Skin of body (tissue), 2 donors: ENCODE measurements around the gene ABHD14A. TPM values are rescaled to one million over a fixed set of nuclear protein-coding genes. Genes with fewer than 3 reads are reported as not detected.
A peak's percentile ranks its signal among the peaks of the same experiment; 100 is the strongest.

Experiments used
- DNase-seq: peaks from one replicate; lab custom pipeline; 2025; lab: John Stamatoyannopoulos, UW
- total RNA-seq: library from RNA; depleted of rRNA; stranded (reverse); fragments of >200 nt; gene quantifications from one replicate; pipeline ENCODE4 v1.2.3, GENCODE V29; 2014

Gene ABHD14A
- total RNA-seq, 1 donor from 2014 or later = 6.6 TPM

DNA sequence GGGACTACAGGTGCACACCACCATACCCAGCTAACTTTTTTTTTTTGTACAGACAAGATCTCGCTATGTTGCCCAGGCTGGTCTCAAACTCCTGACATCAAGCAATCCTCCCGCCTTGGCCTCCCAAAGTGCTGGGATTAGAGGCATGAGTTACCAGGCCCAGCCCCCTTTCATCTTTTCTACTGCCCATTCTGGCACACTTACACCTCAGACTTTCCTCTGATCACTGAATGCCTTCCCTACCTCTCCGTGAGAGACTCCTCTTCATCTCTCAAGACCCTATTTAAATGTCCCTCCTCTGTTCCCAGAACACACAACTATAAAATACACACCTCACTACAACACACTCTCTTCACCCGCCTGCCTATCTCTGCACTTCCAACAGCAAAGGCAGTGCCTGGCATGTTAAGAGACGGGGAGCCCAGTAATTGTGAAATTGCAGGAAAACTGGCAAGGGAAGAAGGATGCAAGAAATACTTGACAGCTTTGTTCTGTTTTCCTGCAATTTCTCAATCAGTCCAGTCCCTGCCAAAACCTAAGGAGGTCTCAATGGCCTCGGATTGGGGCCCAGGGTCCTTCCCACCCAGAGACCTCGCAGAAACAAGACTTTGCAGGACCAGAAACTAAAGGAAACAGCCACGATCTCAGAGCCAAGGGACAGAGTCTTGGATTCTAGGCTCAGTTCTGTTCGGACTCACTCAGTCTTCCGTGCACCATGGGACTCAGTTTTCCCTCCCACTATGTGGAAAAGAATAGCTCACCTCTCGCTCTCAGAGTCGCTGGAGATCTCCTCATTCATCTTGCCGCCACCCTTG, 34.0 kb upstream of the ABHD14A start:
- no peak for DNase-seq

DNA sequence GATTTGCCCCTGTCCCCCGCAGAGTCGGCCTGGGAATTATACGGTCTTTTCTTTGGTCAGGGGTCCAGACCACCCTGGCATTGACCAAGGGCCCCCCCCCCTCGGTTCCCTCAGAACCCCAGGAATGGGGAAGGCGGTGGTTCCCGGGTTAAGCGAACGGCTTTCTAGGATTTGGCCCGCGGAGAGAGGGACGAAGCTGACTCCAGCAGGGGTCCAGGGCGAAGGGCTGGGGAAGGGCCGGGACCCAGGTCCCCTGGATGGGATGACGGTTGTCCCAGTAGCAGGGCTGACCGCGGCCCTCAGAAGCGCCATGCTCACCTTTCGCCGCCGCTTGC, 33.4 kb upstream of the ABHD14A start:
- DNase-seq = no peak

DNA sequence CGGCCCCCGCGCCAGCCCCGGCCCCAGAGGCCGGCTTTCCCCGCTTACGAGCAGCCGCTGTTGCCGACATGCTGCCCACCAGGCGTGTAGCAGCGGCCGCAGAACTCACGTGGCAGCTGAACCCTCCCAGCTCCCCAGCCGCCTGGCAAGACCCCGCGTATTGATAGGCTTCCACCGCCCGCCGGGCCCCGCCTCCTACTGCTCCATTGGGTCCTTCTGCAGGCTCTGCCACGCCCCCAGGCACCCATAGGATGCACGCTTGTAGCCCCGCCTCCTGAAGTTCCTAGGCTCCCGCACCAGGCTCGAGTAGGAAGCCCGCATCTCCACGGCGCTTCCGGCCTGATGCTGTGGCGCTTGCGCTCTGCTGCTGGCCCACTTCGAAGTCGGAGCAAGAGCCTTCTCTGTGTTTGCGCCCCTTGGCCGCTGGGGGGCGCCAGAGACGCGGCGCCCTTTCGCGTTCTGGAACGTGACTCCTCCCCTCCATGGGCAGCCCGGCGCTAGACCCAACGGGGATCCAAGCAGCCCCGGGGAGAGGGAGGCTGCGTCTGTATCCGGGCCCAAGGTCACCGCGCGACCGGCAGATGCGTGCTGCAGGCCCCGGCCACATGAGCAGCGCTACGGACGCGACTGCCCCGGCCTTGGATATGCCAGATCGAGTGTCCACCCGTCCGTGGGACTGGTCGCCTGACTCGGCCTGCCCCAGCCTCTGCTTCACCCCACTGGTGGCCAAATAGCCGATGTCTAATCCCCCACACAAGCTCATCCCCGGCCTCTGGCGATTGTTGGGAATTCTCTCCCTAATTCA, 32.9 kb upstream of the ABHD14A start, which contains the start of the genes PARP3 and RRP9:
Gene PARP3, plus strand, starts transcription at position 566 of the 805 bp plus-strand sequence. CDS start 993 bp downstream, outside the sequence.
Gene RRP9, minus strand, starts transcription at position 107 of the 805 bp plus-strand sequence. Its CDS starts 37 bp downstream, at position 70.
- peak; percentile 100 for DNase-seq

DNA sequence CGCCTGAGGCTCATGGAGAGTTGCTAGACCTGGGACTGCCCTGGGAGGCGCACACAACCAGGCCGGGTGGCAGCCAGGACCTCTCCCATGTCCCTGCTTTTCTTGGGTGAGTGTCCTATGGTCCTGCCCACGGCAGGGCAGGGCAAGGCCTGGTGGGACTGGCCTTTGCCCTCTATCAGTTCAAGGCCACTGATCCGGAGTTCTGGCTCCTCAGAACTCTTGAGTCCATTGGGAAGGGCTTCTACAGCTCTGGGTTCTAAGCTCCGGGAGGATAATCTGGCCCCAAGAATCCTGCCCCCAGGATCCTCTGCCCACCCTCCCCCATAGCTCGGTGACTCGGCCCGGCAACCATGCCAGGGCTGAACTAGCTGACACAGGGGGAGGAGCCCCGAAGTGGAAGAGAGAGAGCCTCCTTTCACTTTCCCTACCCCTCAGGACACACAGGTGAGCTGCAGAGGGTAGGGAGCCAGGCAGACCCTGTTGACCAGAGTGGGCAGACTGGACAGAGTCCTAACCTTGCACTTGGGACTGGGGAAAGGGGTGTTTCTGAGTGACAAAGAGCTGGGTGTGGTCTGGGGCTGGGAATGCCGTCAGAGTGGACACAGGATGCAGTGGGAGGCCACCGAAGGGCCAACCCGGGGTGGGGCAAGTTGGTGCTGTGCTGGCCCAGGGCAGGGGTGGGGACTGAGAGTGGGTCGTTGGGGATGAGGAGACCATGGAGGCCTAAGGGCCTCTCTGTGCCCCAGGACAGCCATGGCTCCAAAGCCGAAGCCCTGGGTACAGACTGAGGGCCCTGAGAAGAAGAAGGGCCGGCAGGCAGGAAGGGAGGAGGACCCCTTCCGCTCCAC, 32.0 kb upstream of the ABHD14A start:
- no peak for DNase-seq

DNA sequence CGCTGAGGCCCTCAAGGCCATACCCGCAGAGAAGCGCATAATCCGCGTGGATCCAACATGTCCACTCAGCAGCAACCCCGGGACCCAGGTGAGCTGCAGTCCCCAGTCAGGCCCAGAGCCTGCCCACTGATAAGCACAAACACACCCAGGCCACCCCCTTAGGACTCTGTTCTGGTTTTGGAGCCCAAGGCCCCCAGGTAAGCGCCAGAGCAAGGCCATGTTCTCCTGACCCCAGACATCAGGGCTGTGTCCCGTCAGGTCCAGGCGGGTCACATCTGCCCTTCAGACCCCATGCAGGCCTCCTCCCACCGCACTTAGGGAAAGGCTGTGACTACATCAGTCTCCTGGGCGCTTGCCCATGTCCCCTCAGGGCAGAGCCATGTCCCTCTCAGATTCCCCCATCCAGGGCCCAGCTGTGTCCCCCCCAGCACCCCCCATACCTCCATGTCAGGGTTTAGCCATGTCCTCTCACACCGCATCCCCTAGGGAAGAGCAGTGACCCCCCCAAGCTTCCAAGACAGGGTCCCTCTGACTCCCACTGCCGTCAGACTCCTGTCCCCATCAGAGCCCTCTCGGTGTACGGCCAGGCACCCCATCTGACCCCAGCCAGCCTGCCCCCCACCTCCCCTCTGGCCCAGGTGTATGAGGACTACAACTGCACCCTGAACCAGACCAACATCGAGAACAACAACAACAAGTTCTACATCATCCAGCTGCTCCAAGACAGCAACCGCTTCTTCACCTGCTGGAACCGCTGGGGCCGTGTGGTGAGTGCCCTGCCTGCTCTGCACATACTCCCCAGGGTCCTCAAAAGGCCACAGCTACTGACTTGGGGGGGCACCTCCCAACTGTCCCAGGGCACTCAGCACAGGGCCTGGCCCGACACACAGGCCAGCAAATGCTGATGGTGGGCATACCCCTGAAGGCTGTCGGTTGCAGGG, 31.1 kb upstream of the ABHD14A start:
- no peak for DNase-seq

DNA sequence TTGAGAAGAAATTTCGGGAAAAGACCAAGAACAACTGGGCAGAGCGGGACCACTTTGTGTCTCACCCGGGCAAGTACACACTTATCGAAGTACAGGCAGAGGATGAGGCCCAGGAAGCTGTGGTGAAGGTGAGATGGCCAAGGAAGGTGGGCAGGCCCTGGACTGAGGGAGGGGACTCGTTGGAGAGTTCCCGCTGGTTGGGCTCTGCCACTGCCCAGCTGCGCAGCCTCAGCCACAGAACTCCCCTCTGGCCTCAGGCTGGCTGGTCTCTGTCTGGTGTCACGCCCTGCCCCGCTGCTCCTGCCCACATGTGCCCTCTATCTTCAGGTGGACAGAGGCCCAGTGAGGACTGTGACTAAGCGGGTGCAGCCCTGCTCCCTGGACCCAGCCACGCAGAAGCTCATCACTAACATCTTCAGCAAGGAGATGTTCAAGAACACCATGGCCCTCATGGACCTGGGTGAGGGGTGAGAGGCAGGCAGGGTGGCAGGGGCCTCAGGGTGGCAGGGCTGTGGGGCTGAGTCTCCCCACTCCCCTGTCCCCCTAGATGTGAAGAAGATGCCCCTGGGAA, 30.3 kb upstream of the ABHD14A start:
- DNase-seq = no peak

DNA sequence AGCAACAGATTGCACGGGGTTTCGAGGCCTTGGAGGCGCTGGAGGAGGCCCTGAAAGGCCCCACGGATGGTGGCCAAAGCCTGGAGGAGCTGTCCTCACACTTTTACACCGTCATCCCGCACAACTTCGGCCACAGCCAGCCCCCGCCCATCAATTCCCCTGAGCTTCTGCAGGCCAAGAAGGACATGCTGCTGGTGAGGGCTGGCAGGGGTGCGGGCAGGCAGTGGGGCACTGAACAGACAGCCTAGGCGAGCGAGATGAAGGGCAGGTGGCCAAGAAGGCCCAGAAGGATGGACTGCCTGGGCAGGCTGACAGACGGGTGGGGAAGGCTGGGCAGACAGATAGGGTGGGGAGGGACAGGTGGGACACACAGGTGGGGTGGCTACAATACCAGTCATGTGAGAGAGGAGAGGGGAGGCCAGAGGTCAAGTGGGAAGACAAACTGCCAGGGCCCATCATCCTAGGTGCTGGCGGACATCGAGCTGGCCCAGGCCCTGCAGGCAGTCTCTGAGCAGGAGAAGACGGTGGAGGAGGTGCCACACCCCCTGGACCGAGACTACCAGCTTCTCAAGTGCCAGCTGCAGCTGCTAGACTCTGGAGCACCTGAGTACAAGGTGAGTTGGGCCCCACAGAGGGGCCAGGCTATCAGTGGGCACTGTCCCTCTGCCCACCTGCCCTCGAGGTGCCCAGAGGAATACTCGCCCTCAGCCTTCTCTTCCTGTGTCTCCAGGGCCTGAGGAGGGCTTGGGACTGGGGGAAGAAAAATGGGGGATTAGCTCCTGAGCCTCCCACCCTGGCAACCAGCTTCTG, 29.6 kb upstream of the ABHD14A start:
- DNase-seq = no peak

DNA sequence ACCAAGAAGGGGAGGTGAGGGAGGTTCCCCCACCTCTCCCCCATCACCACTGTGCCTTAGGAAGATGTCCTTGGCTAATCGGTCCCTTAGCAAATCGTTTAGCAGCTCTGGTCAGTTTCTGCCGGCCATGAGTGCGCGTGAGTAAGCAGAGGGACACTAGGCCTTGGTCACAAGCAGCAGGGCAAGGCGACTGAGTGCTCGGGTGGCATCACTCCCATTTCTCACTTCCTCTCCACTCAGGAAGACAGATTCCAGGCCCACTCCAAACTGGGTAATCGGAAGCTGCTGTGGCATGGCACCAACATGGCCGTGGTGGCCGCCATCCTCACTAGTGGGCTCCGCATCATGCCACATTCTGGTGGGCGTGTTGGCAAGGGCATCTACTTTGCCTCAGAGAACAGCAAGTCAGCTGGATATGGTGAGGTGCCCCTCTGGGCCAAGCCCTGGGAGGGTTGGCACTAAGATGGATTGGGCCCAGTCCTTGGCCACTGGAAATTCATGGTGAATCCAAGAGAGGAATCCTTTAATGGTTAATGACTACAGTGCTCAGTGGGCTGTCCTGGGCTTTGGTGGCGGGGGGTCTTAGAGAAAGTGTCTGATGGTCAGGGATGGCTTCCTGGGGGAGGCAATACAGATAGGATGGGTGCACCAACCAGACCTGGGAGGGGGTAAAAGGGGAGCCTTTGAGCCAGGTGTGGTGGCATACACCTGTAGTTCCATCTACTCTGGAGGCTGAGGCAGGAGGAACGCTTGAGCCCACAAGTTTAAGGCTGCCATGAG, 28.7 kb upstream of the ABHD14A start:
- DNase-seq = no peak

DNA sequence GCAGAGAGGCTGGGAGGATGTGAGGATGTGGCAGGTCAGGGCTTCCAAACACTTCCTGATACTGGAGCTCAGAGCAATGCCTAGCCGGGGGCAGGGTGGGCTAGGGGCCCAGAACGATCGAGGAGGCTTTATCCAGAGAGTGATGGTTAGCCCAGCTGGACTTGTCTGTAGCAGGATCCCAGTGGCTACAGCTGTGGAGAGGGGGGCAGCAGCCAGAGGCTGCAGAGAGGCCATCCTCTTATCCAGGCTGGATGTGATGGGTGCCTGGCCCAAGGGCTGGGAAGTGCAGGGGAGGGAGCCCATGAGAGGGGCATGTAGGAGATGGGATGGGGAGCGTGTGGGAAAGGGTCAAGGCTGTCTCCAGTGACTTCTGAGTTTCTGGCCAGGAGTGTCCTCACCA, 28.1 kb upstream of the ABHD14A start:
- no peak for DNase-seq

DNA sequence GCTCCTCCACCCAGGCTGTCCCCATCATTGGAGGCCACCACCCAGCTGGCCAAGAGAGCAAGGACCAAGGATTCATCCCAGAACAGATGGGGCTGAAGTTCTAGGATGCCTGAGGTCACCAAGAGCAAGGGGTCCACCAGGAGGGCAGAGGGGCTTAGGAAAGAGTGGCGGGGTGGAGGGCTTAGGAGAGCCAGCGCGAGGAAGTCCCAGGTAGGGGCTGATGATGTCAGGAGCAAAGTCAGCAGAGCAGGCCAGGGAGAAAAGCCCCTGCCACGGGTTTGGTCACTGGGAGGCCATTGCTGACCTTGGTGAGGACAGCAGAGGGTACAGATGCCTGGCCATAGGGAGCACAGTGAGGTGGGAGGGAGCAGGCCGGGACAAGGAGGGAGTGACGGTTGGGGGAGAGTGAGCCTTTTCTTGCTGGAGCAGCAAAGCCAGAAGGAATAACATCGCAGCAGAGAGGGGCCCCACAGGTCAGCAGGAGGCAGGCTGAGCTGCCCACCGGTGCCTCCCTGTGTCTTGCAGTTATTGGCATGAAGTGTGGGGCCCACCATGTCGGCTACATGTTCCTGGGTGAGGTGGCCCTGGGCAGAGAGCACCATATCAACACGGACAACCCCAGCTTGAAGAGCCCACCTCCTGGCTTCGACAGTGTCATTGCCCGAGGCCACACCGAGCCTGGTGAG, 27.5 kb upstream of the ABHD14A start:
- no peak for DNase-seq

DNA sequence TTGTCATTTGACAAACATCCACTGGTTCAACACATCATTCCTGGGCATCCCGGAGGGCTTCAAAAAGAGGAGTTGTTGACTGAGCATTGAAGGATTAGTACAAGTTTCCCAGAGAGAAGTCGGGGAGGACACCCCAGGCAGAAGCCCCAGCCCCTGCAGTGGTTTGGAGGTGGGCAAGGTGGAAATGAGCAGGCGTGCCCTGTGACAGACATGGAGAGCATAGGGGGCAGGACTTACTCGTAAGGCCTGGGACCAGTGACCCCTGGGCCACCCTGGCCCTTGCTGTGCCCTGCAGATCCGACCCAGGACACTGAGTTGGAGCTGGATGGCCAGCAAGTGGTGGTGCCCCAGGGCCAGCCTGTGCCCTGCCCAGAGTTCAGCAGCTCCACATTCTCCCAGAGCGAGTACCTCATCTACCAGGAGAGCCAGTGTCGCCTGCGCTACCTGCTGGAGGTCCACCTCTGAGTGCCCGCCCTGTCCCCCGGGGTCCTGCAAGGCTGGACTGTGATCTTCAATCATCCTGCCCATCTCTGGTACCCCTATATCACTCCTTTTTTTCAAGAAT, 26.8 kb upstream of the ABHD14A start:
- DNase-seq = no peak

DNA sequence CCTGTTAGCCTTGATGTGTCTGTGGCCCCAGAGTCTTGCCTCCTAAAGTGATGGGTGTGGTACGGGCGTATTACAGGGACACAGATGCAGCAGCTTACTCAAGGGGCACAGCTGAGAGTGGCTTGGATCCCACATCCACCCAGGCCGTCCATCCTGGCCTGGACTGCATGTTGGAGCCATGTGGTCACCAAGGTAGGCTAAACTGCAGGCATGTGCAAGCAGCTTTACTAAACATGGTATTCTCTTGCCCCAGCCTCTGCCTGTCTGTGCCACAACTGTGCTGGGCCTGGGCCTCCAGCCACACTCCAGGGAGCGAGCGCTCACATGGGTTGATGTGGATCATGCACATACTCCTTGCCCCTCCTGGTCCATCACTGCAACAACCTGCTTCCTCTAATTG, 25.7 kb upstream of the ABHD14A start:
- no peak for DNase-seq

DNA sequence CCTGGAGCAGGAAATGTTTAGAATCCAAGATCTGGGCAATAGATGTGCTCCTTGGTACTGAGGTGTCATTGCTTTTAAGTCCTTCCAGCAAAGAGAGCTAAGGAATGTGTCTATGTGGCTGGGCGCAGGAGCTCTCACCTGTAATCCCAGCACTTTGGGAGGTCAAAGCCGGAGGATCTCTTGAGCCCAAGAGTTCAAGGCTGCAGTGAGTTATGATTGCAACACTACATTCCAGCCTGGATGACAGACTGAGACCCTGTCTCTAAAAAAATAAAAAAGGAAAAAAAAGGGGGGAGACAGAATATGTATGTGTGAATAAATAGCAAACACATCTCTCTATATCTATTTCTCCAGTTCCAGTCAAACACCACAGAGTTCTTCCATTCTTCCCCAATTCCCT, 24.0 kb upstream of the ABHD14A start:
- DNase-seq = no peak

DNA sequence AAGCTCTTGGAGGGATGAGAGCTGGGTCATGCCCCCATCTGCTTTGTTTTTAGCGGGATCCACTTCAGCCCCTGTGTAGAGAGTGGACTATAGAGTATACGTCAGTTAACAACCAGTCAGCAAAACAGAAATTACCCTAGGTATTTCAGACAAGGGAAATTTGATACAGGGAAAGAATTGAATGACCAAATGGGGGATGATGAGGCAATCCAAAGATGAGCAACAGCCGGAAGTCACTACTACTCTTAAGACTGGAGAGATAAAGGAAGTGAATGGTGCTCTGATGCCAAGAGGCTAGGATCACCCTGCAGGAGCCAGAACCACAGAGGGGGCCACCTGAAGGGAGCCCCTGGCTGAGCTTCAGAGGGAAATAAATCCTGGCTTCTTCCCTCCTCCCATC, 21.4 kb upstream of the ABHD14A start:
- DNase-seq = no peak

DNA sequence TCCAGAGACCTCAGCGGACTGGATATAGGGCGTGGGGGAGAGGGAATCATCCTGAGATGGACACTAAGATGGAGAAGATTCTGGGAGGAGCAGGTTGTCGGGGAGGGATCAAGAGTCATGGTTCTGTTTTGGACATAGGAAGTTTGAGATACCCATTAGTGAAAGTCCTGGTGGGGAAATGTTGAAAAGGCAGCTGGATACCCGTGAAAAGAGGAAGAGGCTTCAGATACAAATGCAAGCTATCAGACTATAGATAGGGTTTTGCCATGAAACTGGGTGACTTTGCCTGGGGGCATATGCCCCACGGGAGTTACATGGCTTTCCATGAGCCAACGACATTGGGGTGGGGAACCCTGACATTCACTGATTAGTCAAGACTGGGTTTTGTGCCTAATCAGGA, 20.8 kb upstream of the ABHD14A start:
- no peak for DNase-seq

DNA sequence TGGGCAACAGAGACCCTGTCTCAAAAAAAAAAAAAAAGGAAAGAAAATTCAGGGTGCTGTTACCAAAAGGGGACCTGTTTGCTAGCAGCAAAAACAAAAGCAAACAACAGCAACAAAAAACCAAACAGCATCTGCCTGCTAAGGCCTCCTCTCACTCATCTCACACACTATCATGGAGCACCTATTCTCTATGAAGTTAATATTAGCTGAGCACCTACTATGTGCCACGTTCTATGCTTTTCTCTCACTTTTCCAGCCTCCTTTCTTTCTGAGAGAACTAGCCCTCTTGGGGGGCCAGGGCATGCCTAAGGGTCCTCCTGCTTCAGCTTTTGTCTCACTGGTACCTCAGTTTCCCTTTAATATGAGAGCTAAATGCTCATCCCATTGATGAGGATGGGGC, 20.2 kb upstream of the ABHD14A start:
- DNase-seq = no peak

DNA sequence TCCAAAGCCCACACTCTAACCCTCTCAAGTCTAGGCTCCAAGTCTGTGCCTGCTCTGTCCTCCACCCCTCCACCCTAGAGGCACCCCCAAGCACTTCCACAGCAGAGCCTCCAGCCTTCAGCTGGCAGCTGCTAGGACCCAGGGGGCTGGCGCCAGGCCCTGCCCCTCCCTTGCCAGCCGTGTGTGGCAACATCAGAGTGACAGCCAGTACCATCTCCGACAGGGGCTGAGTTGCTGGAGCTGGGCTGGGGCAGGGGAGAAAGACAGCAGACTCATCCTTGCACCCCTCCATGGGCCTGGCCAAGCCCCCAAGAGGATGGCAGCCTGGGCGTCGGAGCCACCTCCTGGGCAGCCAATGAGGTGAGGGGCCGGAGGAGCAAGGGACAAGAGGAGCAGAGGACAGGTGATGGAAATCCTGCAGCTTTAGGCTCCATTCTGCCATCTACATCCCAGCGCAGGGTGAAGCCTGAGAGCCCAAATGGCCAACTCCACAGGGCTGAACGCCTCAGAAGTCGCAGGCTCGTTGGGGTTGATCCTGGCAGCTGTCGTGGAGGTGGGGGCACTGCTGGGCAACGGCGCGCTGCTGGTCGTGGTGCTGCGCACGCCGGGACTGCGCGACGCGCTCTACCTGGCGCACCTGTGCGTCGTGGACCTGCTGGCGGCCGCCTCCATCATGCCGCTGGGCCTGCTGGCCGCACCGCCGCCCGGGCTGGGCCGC, 19.5 kb upstream of the ABHD14A start, which contains the start of gene GPR62:
Gene GPR62, plus strand, starts transcription at position 207 of the 718 bp plus-strand sequence. Its CDS starts 272 bp downstream, at position 479.
- no peak for DNase-seq
